PC-3 (cell line): ENCODE results near the gene VPS26C.
"Not testable (repeated sequence)": the region's sequence is repeated elsewhere in the genome, so short reads cannot be mapped to it uniquely, and the experiment has no call there.

ENCODE experiments used
- CTCF ChIP-seq: fragments of 300-600 bp; sonication (generic); conservative IDR thresholded peaks from 2 replicates; pipeline ENCODE4 v1.5.1; 2017; ENCODE audit warnings: antibody characterized with exemption, low read depth, mild to moderate bottlenecking, low read length
- EZH2 ChIP-seq: fragments of 300-600 bp; sonication (generic); IDR thresholded peaks from one replicate; pipeline ENCODE4 v1.6.1; 2017; ENCODE audit warnings: antibody characterized with exemption, mild to moderate bottlenecking, low read length; ENCODE audit not compliant: unreplicated experiment
- EZH2phosphoT487 ChIP-seq: fragments of 300-600 bp; sonication (generic); IDR thresholded peaks from 2 replicates; pipeline ENCODE4 v1.6.1; 2018; ENCODE audit warnings: mild to moderate bottlenecking, antibody characterized with exemption, low read length, borderline replicate concordance

GRCh38 chr21:37283191-37283710 is 16.1 kb upstream of the VPS26C start:
- TF ChIP-seq CTCF, EZH2, EZH2phosphoT487: not testable (repeated sequence)
